ENCODE measurements around the gene SLC26A4. TPM values are rescaled to one million over a fixed set of nuclear protein-coding genes. Genes with fewer than 3 reads are reported as not detected.

SLC26A4 gene
- total RNA-seq, 1 experiment from 2014 or later: 0.33 TPM

GRCh38 chr7:107690084-107690483 is 29.5 kb downstream of the SLC26A4 start:
- Histone ChIP-seq H4K5ac (ENCODE audit: insufficient read length, low read depth, low read length) (no peak overlapping the region), H3K27me3 (ENCODE audit: insufficient read depth, low read length) (no peaks in the 10 kb centered on the region), H3K4ac (ENCODE audit: low read depth, low read length) (no peak overlapping the region), H3K4me1 (ENCODE audit: insufficient read depth, low read length) (peaks cover 11% of the 10 kb centered on the region; the same call in 1 of the 2 replicates), H2BK120ac (ENCODE audit: low read depth, low read length, poor library complexity, severe bottlenecking) (no peak overlapping the region), H3K14ac (ENCODE audit: insufficient read depth, low read length) (no peak overlapping the region), H4K91ac (ENCODE audit: insufficient read length, low read depth, low read length) (no peak overlapping the region), H3K18ac (ENCODE audit: insufficient read length, low read depth, low read length) (no peak overlapping the region), H3T11ph (ENCODE audit: low read length) (no peak overlapping the region), H3K23me2 (ENCODE audit: insufficient read length, low read depth, low read length, poor library complexity, severe bottlenecking) (no peaks in the 10 kb centered on the region), H2BK15ac (ENCODE audit: low read depth, low read length) (no peak overlapping the region), H2BK20ac (ENCODE audit: low read depth, low read length, poor library complexity, severe bottlenecking) (no peak overlapping the region), H4K8ac (replicated peaks; ENCODE audit: insufficient read length, low read depth, low read length) (no peak overlapping the region), H2AK5ac (ENCODE audit: insufficient read length, low read length) (no peak overlapping the region), H3K79me2 (ENCODE audit: insufficient read depth, low read length) (no peaks in the 10 kb centered on the region), H2BK12ac (ENCODE audit: insufficient read length, low read depth, low read length) (no peak overlapping the region), H3K23ac (ENCODE audit: insufficient read length, low read depth, low read length) (no peak overlapping the region), H3K4me2 (ENCODE audit: insufficient read depth, insufficient read length, low read length) (no peak overlapping the region), H2BK5ac (ENCODE audit: insufficient read length, low read length) (no peak overlapping the region), H4K20me1 (ENCODE audit: control insufficient read depth, insufficient read depth, insufficient read length) (no peaks in the 10 kb centered on the region), H3K9me3 (ENCODE audit: control insufficient read depth, low read depth, low read length) (no peaks in the 10 kb centered on the region), H3K56ac (ENCODE audit: insufficient read length, low read depth, low read length) (no peak overlapping the region), H3K9ac (ENCODE audit: extremely low read depth, insufficient read length, low read length) (no peak overlapping the region), H2AFZ (ENCODE audit: low read length) (no peak overlapping the region), H3K27ac (ENCODE audit: insufficient read length, low read depth, low read length) (no peak overlapping the region), H3K79me1 (ENCODE audit: insufficient read depth, low read depth, low read length, poor library complexity, severe bottlenecking) (no peaks in the 10 kb centered on the region)
- no peaks in the 10 kb centered on the region; the same call in 1 of the 2 replicates for H3K27me3 Mint-ChIP-seq (ENCODE audit: low read depth)
- TF ChIP-seq, protein P1, sequence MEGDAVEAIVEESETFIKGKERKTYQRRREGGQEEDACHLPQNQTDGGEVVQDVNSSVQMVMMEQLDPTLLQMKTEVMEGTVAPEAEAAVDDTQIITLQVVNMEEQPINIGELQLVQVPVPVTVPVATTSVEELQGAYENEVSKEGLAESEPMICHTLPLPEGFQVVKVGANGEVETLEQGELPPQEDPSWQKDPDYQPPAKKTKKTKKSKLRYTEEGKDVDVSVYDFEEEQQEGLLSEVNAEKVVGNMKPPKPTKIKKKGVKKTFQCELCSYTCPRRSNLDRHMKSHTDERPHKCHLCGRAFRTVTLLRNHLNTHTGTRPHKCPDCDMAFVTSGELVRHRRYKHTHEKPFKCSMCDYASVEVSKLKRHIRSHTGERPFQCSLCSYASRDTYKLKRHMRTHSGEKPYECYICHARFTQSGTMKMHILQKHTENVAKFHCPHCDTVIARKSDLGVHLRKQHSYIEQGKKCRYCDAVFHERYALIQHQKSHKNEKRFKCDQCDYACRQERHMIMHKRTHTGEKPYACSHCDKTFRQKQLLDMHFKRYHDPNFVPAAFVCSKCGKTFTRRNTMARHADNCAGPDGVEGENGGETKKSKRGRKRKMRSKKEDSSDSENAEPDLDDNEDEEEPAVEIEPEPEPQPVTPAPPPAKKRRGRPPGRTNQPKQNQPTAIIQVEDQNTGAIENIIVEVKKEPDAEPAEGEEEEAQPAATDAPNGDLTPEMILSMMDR (conservative IDR thresholded peaks at IDR 0.05): no peak
- H3K4me3 Mint-ChIP-seq: no peak overlapping the region
- no CpG with 5 or more reads among the region's 7 CpGs for WGBS (ENCODE audit: extremely low coverage, insufficient read length, low lambda C conversion rate)
- peak overlapping the region in 2 of 3 experiments; percentile 53 to 92; a peak in 3 of 7 replicates for H3K27ac Mint-ChIP-seq
- H3K9me3 Mint-ChIP-seq: no peaks in the 10 kb centered on the region
- H3K4me1 Mint-ChIP-seq: peaks cover 20 to 29% of the 10 kb centered on the region in 2 experiments
- H3K36me3 Mint-ChIP-seq (ENCODE audit: insufficient read depth in 1 of 3, low read depth in 3 of 3): no peaks in the 10 kb centered on the region
- no peak for DNase-seq

Data from H9 (cell line).